Parathyroid adenoma (tissue), 2 donors: Measurements from ENCODE around the gene TMEM39A.

Experiments
- H2AFZ ChIP-seq: fragments of 300-600 bp; sonication (generic); one replicate; pipeline ENCODE4 v1.7.0; 2017; ENCODE audit warnings: antibody characterized with exemption, mild to moderate bottlenecking
- H3K27ac ChIP-seq: fragments of 300-600 bp; sonication (generic); one replicate; pipeline ENCODE4 v1.7.0; 2017
- H3K27me3 ChIP-seq: fragments of 300-600 bp; sonication (generic); one replicate; pipeline ENCODE4 v1.7.0; 2017; ENCODE audit warnings: low read length; ENCODE audit not compliant: control insufficient read depth, insufficient read depth
- H3K36me3 ChIP-seq: fragments of 300-600 bp; sonication (generic); one replicate; pipeline ENCODE4 v1.7.0; 2017; ENCODE audit warnings: low read length; ENCODE audit not compliant: control insufficient read depth, insufficient read depth
- H3K4me1 ChIP-seq: fragments of 300-600 bp; sonication (generic); one replicate; pipeline ENCODE4 v1.7.0; 2017; ENCODE audit warnings: control low read depth
- H3K4me2 ChIP-seq: fragments of 300-600 bp; sonication (generic); one replicate; pipeline ENCODE4 v1.7.0; 2017; ENCODE audit warnings: low read length
- H3K4me3 ChIP-seq: fragments of 300-600 bp; sonication (generic); one replicate; pipeline ENCODE4 v1.7.0; 2017; ENCODE audit warnings: low read depth, low read length
- H3K79me2 ChIP-seq: fragments of 300-600 bp; sonication (generic); one replicate; pipeline ENCODE4 v1.7.0; 2017; ENCODE audit warnings: control low read depth
- H3K9ac ChIP-seq: fragments of 300-600 bp; sonication (generic); one replicate; pipeline ENCODE4 v1.7.0; 2017; ENCODE audit warnings: mild to moderate bottlenecking
- H3K9me3 ChIP-seq: fragments of 300-600 bp; sonication (generic); one replicate; pipeline ENCODE4 v1.7.0; 2017; ENCODE audit warnings: low read length; ENCODE audit not compliant: control insufficient read depth
- TF ChIP-seq, protein P1 (sequence below): fragments of 300-600 bp; sonication (generic); IDR thresholded peaks from one replicate; pipeline ENCODE4 v1.7.0; 2017; ENCODE audit warnings: antibody characterized with exemption, mild to moderate bottlenecking
- donor health status: primary hyperparathyroidism.

The TMEM39A gene

DNA sequence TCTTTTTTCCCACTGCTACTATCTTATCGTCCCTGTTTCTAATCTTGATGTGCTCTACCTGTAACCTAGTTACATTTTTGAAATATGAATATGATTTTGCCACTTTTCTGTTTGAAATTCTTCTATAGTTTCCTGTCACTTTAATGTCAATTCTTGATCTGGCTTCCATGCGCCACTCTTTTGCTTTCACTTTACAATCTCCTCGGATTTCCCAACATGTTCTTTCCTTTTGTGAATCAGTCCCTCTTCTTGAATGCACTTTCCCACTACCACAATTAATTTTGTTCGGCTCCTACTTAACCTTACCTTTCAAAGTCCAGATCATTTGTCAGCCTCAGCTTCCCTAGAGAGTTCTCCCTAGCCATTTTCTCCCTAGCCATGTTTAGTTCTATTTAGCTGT is 43.2 kb upstream of the TMEM39A start:
- TF ChIP-seq, protein P1, sequence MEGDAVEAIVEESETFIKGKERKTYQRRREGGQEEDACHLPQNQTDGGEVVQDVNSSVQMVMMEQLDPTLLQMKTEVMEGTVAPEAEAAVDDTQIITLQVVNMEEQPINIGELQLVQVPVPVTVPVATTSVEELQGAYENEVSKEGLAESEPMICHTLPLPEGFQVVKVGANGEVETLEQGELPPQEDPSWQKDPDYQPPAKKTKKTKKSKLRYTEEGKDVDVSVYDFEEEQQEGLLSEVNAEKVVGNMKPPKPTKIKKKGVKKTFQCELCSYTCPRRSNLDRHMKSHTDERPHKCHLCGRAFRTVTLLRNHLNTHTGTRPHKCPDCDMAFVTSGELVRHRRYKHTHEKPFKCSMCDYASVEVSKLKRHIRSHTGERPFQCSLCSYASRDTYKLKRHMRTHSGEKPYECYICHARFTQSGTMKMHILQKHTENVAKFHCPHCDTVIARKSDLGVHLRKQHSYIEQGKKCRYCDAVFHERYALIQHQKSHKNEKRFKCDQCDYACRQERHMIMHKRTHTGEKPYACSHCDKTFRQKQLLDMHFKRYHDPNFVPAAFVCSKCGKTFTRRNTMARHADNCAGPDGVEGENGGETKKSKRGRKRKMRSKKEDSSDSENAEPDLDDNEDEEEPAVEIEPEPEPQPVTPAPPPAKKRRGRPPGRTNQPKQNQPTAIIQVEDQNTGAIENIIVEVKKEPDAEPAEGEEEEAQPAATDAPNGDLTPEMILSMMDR: no peak

DNA sequence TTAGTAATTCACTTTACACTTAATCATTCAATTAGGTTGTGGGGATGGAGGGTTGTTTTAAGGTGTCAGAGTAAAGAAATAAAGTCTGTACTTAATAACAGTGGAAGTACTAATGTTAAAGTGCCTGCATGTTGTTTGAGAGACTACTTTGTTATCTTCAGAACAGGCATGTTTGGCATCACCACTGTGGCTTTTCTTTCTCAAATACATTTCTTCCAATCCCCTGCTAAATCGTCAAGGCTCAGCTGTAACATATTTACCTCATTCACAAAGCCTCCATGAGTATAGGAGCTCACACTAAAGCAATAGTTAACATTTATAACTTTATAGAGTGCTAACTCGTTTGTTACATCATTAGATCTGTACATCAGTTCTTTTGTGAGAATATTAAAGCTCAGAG is 37.5 kb upstream of the TMEM39A start:
- H3K4me1 ChIP-seq: peaks cover 9% of the 10 kb centered on the region
- no peak overlapping the region for H3K9ac ChIP-seq
- no peak overlapping the region for H3K27ac ChIP-seq

More for the DNA sequence above, 43.2 kb upstream of the TMEM39A start:
- Histone ChIP-seq H2AFZ (no peak overlapping the region), H3K9me3 (no peaks in the 10 kb centered on the region), H3K4me1 (no peaks in the 10 kb centered on the region), H3K36me3 (no peaks in the 10 kb centered on the region), H3K27ac (no peak overlapping the region), H3K4me3 (no peak overlapping the region), H3K4me2 (no peak overlapping the region), H3K9ac (no peak overlapping the region), H3K27me3 (no peaks in the 10 kb centered on the region), H3K79me2 (no peaks in the 10 kb centered on the region)

GRCh38 chr3:119500265-119500664 is 36.9 kb upstream of the TMEM39A start:
- Histone ChIP-seq H3K4me1 (peaks cover 9% of the 10 kb centered on the region), H3K27me3 (no peaks in the 10 kb centered on the region), H3K9ac (no peak overlapping the region), H3K27ac (no peak overlapping the region), H3K4me2 (no peak overlapping the region), H3K4me3 (no peak overlapping the region), H2AFZ (no peak overlapping the region), H3K79me2 (peaks cover 9% of the 10 kb centered on the region), H3K36me3 (no peaks in the 10 kb centered on the region), H3K9me3 (no peaks in the 10 kb centered on the region)
- TF ChIP-seq, protein P1: no peak

More for the DNA sequence above, 37.5 kb upstream of the TMEM39A start:
- Histone ChIP-seq H3K9me3 (no peaks in the 10 kb centered on the region), H2AFZ (no peak overlapping the region), H3K79me2 (peaks cover 9% of the 10 kb centered on the region), H3K36me3 (no peaks in the 10 kb centered on the region), H3K4me2 (peak overlapping the region; percentile 10), H3K27me3 (no peaks in the 10 kb centered on the region), H3K4me3 (no peak overlapping the region)
- TF ChIP-seq, protein P1: no peak

GRCh38 chr3:119498186-119499011 is 35.0 kb upstream of the TMEM39A start, which contains the start of gene TIMMDC1:
Gene TIMMDC1, plus strand, starts transcription at chr3:119498547. Its CDS starts 187 bp downstream, at chr3:119498734.
- Histone ChIP-seq H2AFZ (peak within 1 kb of the TSS; percentile 71), H3K36me3 (no peaks in the 10 kb centered on the region), H3K27me3 (no peaks in the 10 kb centered on the region), H3K79me2 (peaks cover 9% of the 10 kb centered on the region), H3K4me3 (peak within 1 kb of the TSS; percentile 98), H3K4me1 (peaks cover 9% of the 10 kb centered on the region), H3K9me3 (no peaks in the 10 kb centered on the region), H3K27ac (peak within 1 kb of the TSS; percentile 80), H3K4me2 (peak within 1 kb of the TSS; percentile 75), H3K9ac (peak within 1 kb of the TSS; percentile 34)
- TF ChIP-seq, protein P1: no peak

GRCh38 chr3:119497820-119498185 is 34.4 kb upstream of the TMEM39A start:
- H3K27ac ChIP-seq: peak overlapping the region; percentile 80
- no peak overlapping the region for H3K9ac ChIP-seq
- H3K36me3 ChIP-seq: no peaks in the 10 kb centered on the region
- peak overlapping the region; percentile 98 for H3K4me3 ChIP-seq
- peaks cover 9% of the 10 kb centered on the region for H3K4me1 ChIP-seq
- TF ChIP-seq, protein P1: no peak
- peak overlapping the region; percentile 71 for H2AFZ ChIP-seq
- H3K4me2 ChIP-seq: peak overlapping the region; percentile 75
- peaks cover 9% of the 10 kb centered on the region for H3K79me2 ChIP-seq
- H3K27me3 ChIP-seq: no peaks in the 10 kb centered on the region
- H3K9me3 ChIP-seq: no peaks in the 10 kb centered on the region
